Thoracic aorta (tissue), 2 donors: Measurements from ENCODE around the gene CDRT15. TPM values are rescaled to one million over a fixed set of nuclear protein-coding genes. Genes with fewer than 3 reads are reported as not detected.

Source experiments
- ATAC-seq: fragments of 150-250 bp; one replicate; pipeline ENCODE4 v1.8.0; 2017; ENCODE audit warnings: low read depth; ENCODE audit not compliant: insufficient number of reproducible peaks, low FRiP score
- DNase-seq: peaks from one replicate; pipeline ENCODE4 v3.0.0-alpha.2; 2020; ENCODE audit warnings: low spot score
- H3K27ac ChIP-seq, 2 donors: fragments of 200-600 bp; sonication (generic); 1 replicate in 1 of 2; 2 replicates in 1 of 2; pipeline ENCODE4 v1.5.1; 2016; ENCODE audit warnings: mild to moderate bottlenecking in 2 of 2, moderate library complexity in 2 of 2
- H3K27me3 ChIP-seq: fragments of 200-600 bp; sonication (generic); replicated peaks from 2 replicates; pipeline ENCODE4 v1.6.0; 2016; ENCODE audit warnings: mild to moderate bottlenecking; ENCODE audit not compliant: insufficient read depth
- H3K36me3 ChIP-seq: fragments of 200-600 bp; sonication (generic); one replicate; pipeline ENCODE4 v1.5.1; 2016
- H3K4me1 ChIP-seq, 2 donors: fragments of 200-600 bp; sonication (generic); 1 replicate in 1 of 2; 2 replicates in 1 of 2; pipeline versions ENCODE4 v1.5.1 to v1.6.0; 2016; ENCODE audit warnings: low read depth in 2 of 2, mild to moderate bottlenecking in 1 of 2; ENCODE audit not compliant: control insufficient read depth in 1 of 2
- H3K4me3 ChIP-seq: fragments of 200-600 bp; sonication (generic); 2 replicates; pipeline ENCODE4 v1.5.1; 2016; ENCODE audit warnings: mild to moderate bottlenecking
- H3K9me3 ChIP-seq: fragments of 200-600 bp; sonication (generic); 2 replicates; pipeline ENCODE4 v1.5.1; 2016
- total RNA-seq, 2 donors: library from RNA; depleted of rRNA; stranded (reverse); fragments of >200 nt; gene quantifications; one replicate each; pipeline versions ENCODE4 v1.1.0 to v1.2.3, GENCODE V29; 2016
- TF ChIP-seq, protein P1 (sequence below): fragments of 200-600 bp; sonication (generic); IDR thresholded peaks from one replicate; pipeline ENCODE4 v1.5.1; 2019; ENCODE audit warnings: antibody characterized with exemption

Gene CDRT15
- total RNA-seq, 2 donors from 2014 or later = not detected

DNA sequence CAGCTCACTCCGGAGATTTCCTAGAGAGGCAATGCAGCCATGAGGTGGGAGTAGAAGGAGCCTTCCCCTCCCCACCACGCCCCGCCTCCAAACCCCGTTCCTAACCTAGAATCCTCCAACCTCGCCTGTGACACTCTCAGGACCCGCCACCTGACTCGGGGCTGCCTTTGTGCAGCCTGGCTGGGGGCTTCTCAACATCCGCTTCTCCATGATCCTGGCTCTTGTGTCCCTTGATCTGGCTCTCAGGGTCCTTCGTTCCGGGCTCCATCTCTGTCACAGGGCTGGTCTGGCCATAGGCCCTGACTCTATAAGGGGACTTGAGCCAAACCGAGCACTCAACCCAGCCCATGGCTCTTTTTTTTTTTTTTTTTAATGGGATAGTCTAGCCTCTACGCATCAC lies 24.3 kb downstream of the CDRT15 start:
- DNase-seq (no peak), ATAC-seq (no peak)
- H3K9me3 ChIP-seq = no peaks in the 10 kb centered on the region
- no peaks in the 10 kb centered on the region for H3K27me3 ChIP-seq
- H3K4me3 ChIP-seq = no peak overlapping the region
- no peak overlapping the region for H3K27ac ChIP-seq
- TF ChIP-seq, protein P1, sequence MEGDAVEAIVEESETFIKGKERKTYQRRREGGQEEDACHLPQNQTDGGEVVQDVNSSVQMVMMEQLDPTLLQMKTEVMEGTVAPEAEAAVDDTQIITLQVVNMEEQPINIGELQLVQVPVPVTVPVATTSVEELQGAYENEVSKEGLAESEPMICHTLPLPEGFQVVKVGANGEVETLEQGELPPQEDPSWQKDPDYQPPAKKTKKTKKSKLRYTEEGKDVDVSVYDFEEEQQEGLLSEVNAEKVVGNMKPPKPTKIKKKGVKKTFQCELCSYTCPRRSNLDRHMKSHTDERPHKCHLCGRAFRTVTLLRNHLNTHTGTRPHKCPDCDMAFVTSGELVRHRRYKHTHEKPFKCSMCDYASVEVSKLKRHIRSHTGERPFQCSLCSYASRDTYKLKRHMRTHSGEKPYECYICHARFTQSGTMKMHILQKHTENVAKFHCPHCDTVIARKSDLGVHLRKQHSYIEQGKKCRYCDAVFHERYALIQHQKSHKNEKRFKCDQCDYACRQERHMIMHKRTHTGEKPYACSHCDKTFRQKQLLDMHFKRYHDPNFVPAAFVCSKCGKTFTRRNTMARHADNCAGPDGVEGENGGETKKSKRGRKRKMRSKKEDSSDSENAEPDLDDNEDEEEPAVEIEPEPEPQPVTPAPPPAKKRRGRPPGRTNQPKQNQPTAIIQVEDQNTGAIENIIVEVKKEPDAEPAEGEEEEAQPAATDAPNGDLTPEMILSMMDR = no peak
- no peaks in the 10 kb centered on the region for H3K36me3 ChIP-seq
- no peaks in the 10 kb centered on the region for H3K4me1 ChIP-seq

DNA sequence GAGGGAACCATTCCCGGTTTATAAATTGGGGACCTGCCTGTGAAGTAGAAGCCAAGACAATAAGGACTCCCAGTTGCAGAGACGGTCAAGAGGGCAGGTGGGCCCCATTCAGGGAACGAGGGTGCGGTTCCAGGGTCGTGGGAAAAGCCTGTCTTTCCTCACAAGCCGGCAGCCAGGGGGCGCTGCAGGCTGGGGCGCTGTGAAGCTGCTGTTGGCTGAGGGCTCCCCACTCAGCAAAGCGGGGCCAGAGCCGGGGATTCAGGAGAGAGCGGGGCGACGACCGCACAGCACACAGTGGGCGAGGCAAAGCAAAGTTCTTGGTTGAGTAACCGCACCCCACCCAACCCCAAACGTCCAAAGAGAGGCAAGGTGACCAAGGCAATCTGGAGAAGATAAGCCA lies 24.9 kb downstream of the CDRT15 start:
- Histone ChIP-seq H3K27ac (no peak overlapping the region), H3K27me3 (no peaks in the 10 kb centered on the region), H3K9me3 (no peaks in the 10 kb centered on the region), H3K36me3 (no peaks in the 10 kb centered on the region), H3K4me1 (no peaks in the 10 kb centered on the region), H3K4me3 (no peak overlapping the region)
- DNase-seq = no peak
- TF ChIP-seq, protein P1 = no peak
- ATAC-seq = no peak

DNA sequence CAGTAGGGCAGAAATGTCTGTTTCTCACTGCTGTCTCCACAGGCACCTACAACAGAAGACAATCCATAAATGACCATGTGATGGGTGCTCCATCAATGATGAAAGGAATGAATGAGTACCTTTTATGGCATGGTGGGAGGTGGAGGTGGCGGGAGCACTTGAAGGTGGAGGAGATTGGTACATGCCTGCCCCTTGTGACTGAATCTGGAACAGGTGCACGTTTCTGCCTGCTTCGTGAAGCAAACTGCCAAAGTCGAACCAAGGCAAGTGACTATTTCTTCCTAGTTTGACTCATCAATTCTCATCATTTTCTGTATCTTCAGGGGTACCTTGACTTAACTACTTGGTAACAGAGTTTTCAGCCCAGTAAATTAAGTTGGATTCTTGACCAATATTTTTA lies 25.4 kb downstream of the CDRT15 start:
- Histone ChIP-seq H3K27me3 (no peaks in the 10 kb centered on the region), H3K4me1 (no peaks in the 10 kb centered on the region), H3K9me3 (no peaks in the 10 kb centered on the region), H3K4me3 (no peak overlapping the region), H3K27ac (no peak overlapping the region), H3K36me3 (no peaks in the 10 kb centered on the region)
- no peak for ATAC-seq
- DNase-seq = no peak
- TF ChIP-seq, protein P1 = no peak

DNA sequence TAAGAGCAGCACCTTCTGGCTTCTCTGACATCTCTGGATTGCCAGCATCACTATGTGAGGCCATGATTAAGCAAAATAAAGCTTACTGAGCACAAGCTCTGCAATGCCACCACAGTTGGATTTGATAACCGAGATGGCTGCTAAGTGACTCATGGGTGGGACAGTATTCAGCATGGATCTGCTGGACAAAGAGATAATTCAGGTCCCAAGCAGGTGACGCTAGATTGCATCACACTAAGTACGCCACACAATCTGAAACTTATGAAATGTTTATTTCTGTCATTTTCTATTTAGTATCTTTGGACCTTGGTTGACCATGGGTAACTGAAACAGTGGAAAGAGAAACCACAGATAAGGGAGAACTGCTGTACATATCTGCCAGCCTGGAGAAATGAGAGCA lies 27.4 kb downstream of the CDRT15 start:
- ATAC-seq = no peak
- no peak overlapping the region for H3K4me3 ChIP-seq
- TF ChIP-seq, protein P1 = no peak
- H3K27me3 ChIP-seq = no peaks in the 10 kb centered on the region
- no peaks in the 10 kb centered on the region for H3K4me1 ChIP-seq
- H3K27ac ChIP-seq = no peak overlapping the region
- H3K36me3 ChIP-seq = peaks cover 5% of the 10 kb centered on the region
- no peaks in the 10 kb centered on the region for H3K9me3 ChIP-seq
- DNase-seq = no peak

DNA sequence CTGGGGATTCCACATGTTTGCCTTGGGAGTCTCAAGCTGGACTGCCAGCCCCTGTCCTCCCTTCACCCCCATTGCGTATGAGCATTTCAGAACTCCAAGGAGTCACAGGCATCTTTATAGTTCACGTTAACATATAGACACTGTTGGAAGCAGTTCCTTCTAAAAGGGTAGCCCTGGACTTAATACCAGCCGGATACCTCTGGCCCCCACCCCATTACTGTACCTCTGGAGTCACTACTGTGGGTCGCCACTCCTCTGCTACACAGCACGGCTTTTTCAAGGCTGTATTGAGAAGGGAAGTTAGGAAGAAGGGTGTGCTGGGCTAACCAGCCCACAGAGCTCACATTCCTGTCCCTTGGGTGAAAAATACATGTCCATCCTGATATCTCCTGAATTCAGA lies 28.9 kb downstream of the CDRT15 start:
- peaks cover 5% of the 10 kb centered on the region for H3K36me3 ChIP-seq
- TF ChIP-seq, protein P1 = no peak
- H3K27ac ChIP-seq = no peak overlapping the region
- DNase-seq (no peak), ATAC-seq (no peak)
- no peak overlapping the region for H3K4me3 ChIP-seq
- no peaks in the 10 kb centered on the region for H3K9me3 ChIP-seq
- H3K4me1 ChIP-seq = no peaks in the 10 kb centered on the region
- H3K27me3 ChIP-seq = no peaks in the 10 kb centered on the region
